Nephron progenitor cell (in vitro differentiated cells): ENCODE measurements around the gene PACS2.

Experiments used
- DNase-seq: peaks from one replicate; pipeline ENCODE4 v3.0.0; 2021
- H3K27ac Mint-ChIP-seq: 2 replicates; pipeline ENCODE4 v1.8.0; 2021; ENCODE audit warnings: mild to moderate bottlenecking, moderate library complexity, mixed read lengths
- H3K27me3 Mint-ChIP-seq: 2 replicates; pipeline ENCODE4 v1.8.0; 2021; ENCODE audit warnings: mild to moderate bottlenecking, low read depth, mixed read lengths; ENCODE audit not compliant: poor library complexity
- H3K36me3 Mint-ChIP-seq: 2 replicates; pipeline ENCODE4 v1.8.0; 2021; ENCODE audit warnings: low read depth, mixed read lengths
- H3K4me1 Mint-ChIP-seq: 2 replicates; pipeline ENCODE4 v1.8.0; 2021; ENCODE audit warnings: mixed read lengths
- H3K4me3 Mint-ChIP-seq: 2 replicates; pipeline ENCODE4 v1.8.0; 2021; ENCODE audit warnings: mild to moderate bottlenecking, moderate library complexity, mixed read lengths
- H3K9me3 Mint-ChIP-seq: 2 replicates; pipeline ENCODE4 v1.8.0; 2021; ENCODE audit warnings: mild to moderate bottlenecking, moderate library complexity, mixed read lengths
- TF ChIP-seq, protein P1 (sequence below): fragments of 200-600 bp; sonication (generic); IDR thresholded peaks from 2 replicates; pipeline ENCODE4 v1.5.0; 2021; ENCODE audit warnings: antibody characterized with exemption

The PACS2 gene

DNA sequence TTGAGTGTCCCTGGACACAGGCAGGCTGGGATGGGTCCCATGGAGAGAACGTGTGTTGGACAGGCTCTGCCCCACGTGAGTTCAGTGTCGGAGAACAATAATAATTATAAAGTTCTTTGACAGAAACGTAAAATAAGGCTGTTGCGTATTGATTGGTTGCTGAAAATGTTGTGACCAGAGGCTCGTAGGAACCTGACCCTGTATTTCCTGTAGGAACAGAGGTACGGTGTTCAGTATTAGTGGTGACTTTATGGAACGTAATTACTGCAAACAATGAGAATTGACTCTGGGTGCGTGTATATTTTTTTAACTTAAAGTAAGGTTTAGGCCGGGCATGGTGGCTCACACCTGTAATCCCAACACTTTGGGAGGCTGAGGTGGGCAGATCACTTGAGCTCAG lies 112.9 kb downstream of the PACS2 start:
- H3K27me3 Mint-ChIP-seq: peaks cover 3% of the 10 kb centered on the region
- TF ChIP-seq, protein P1, sequence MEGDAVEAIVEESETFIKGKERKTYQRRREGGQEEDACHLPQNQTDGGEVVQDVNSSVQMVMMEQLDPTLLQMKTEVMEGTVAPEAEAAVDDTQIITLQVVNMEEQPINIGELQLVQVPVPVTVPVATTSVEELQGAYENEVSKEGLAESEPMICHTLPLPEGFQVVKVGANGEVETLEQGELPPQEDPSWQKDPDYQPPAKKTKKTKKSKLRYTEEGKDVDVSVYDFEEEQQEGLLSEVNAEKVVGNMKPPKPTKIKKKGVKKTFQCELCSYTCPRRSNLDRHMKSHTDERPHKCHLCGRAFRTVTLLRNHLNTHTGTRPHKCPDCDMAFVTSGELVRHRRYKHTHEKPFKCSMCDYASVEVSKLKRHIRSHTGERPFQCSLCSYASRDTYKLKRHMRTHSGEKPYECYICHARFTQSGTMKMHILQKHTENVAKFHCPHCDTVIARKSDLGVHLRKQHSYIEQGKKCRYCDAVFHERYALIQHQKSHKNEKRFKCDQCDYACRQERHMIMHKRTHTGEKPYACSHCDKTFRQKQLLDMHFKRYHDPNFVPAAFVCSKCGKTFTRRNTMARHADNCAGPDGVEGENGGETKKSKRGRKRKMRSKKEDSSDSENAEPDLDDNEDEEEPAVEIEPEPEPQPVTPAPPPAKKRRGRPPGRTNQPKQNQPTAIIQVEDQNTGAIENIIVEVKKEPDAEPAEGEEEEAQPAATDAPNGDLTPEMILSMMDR: no peak
- H3K4me1 Mint-ChIP-seq: peaks cover 9% of the 10 kb centered on the region
- H3K36me3 Mint-ChIP-seq: peaks cover 78% of the 10 kb centered on the region
- H3K4me3 Mint-ChIP-seq: no peak overlapping the region
- peaks cover 53% of the 10 kb centered on the region for H3K9me3 Mint-ChIP-seq
- H3K27ac Mint-ChIP-seq: no peak overlapping the region
- DNase-seq: no peak

DNA sequence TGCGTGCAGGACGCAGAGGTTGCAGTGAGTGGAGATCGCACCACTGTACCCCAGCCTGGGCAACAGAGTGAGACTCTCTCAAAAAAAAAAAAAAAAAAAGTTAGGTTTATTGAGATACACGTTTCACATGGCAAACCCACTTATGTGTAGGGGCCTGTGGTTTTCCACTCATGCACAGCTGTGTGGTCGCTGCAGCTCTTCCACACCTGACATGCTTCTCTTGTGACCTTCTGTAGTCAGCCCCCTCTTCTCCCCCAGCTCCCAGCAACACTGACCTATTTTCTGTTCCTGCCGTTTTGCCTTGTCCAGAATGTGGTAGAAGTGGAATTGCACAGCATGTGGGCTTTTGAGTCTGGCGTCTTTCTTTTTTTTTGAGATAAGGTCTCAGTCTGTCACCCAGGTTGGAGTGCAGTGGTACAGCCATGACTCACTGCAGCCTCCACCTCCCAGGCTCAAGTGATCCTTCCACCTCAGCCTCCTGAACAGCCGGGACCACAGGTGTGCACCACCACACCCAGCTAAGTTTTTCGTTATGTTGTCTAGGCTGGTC lies 113.5 kb downstream of the PACS2 start:
- Mint-ChIP-seq H3K36me3 (peaks cover 79% of the 10 kb centered on the region), H3K4me1 (peaks cover 4% of the 10 kb centered on the region), H3K4me3 (no peak overlapping the region)

DNA sequence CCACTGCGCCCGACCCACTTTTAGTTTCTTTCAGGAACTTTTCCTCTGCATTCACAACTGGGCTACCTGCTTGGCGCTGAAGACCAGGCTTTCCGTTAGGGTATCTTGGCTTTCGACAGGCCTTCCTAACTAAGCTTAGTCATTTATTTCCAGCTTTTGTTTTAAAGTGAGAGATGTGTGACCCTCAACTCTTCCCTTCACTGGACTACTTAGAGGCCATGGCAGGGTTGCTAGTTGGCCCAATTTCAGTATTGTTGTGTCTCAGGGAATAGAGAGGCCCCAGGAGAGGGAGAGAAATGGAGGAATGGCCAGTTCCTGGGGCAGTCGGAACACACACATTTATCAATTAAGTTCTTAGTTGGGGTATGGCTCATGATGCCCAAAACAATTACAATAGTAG lies 115.5 kb downstream of the PACS2 start:
- Mint-ChIP-seq H3K36me3 (peaks cover 93% of the 10 kb centered on the region), H3K4me3 (no peak overlapping the region), H3K27me3 (peaks cover 3% of the 10 kb centered on the region), H3K27ac (no peak overlapping the region), H3K4me1 (no peaks in the 10 kb centered on the region), H3K9me3 (peaks cover 64% of the 10 kb centered on the region)
- TF ChIP-seq, protein P1: no peak
- no peak for DNase-seq

More for the DNA sequence above, 113.5 kb downstream of the PACS2 start:
- no peak overlapping the region for H3K27ac Mint-ChIP-seq
- TF ChIP-seq, protein P1: no peak
- H3K27me3 Mint-ChIP-seq: peaks cover 3% of the 10 kb centered on the region
- DNase-seq: no peak
- peaks cover 53% of the 10 kb centered on the region for H3K9me3 Mint-ChIP-seq

DNA sequence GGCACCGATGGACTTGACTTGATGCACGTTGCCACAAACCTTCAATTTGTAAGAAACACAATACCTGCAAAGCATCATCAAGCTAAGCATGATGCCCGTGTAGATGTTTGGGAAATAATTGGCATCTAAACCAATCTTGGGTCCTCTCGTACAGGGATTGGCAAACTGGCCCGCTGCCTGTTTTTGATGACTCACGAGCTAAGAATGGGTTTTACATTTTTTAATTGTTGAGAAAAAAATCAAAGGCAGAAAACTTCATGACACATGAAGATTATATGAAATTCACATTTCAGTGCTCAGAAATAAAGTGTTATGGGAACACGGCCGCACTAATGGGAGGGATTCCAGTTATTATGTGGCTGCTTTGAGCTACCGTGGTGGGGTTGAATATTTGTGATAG lies 116.0 kb downstream of the PACS2 start:
- TF ChIP-seq, protein P1: no peak
- Mint-ChIP-seq H3K9me3 (peaks cover 69% of the 10 kb centered on the region), H3K27ac (no peak overlapping the region), H3K4me1 (no peaks in the 10 kb centered on the region), H3K27me3 (peaks cover 3% of the 10 kb centered on the region), H3K36me3 (peaks cover 93% of the 10 kb centered on the region), H3K4me3 (no peak overlapping the region)
- DNase-seq: no peak

DNA sequence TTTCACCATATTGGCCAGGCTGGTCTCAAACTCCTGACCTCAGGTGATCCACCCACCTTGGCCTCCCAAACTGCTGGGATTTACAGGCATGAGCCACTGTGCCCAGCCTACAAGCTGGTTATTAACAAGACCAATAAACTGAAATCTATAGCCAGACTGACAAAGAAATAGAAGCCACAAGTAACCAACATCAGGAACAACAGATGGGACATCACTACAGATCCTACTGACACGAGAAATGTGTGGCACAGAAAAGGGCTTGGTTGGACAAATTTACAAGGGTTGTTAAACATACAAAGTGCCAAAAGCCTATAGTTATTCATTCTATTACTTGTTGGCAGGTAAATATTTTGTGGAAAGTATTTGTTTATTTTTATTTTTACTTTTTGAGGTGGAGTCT lies 116.7 kb downstream of the PACS2 start:
- TF ChIP-seq, protein P1: no peak
- H3K27me3 Mint-ChIP-seq: peaks cover 3% of the 10 kb centered on the region
- H3K27ac Mint-ChIP-seq: no peak overlapping the region
- H3K36me3 Mint-ChIP-seq: peaks cover 95% of the 10 kb centered on the region
- H3K9me3 Mint-ChIP-seq: peaks cover 72% of the 10 kb centered on the region
- H3K4me3 Mint-ChIP-seq: no peak overlapping the region
- no peaks in the 10 kb centered on the region for H3K4me1 Mint-ChIP-seq
- no peak for DNase-seq

DNA sequence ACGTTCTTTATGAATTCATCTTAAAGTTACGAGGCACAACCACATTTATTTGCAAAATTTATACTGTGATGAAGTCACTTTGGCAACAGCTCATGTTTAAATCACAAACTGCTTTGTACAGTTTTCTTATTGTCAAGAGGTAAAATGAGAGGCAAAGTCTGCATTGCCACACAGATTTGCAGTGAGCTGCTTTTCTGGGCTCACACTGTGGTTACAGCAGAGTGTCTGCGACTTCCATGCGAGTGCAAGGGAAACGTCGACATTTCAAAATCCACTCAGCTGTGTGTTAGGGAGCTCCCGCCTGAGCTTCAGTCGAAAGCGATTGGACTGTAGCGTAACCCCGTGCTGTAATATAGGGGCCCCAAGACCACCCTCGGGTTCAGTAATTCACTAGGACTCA lies 118.1 kb downstream of the PACS2 start:
- no peaks in the 10 kb centered on the region for H3K4me1 Mint-ChIP-seq

More for the DNA sequence above, 118.1 kb downstream of the PACS2 start:
- no peak for DNase-seq
- H3K36me3 Mint-ChIP-seq: peaks cover 89% of the 10 kb centered on the region
- no peak overlapping the region for H3K27ac Mint-ChIP-seq
- TF ChIP-seq, protein P1: no peak
- H3K9me3 Mint-ChIP-seq: peaks cover 60% of the 10 kb centered on the region
- no peak overlapping the region for H3K4me3 Mint-ChIP-seq
- peaks cover 3% of the 10 kb centered on the region for H3K27me3 Mint-ChIP-seq
